ENCODE measurements around the gene SLC26A5.
"Not testable (repeated sequence)": the region's sequence is repeated elsewhere in the genome, so short reads cannot be mapped to it uniquely, and the experiment has no call there.

GRCh38 chr7:103405789-103406613, 40.0 kb downstream of the SLC26A5 start:
- not testable (repeated sequence) for TF ChIP-seq CTCF (conservative IDR thresholded peaks at IDR 0.05; ENCODE audit: low read length); EZH2phosphoT487 (IDR thresholded peaks at IDR 0.05; ENCODE audit: borderline replicate concordance)

All from Loucy (cell line).